GM04504 (cell line): ENCODE results near the gene ARCN1.

Experiments used
- DNase-seq: peaks from one replicate; pipeline ENCODE4 v3.0.0-alpha.2; 2012; ENCODE audit warnings: low read depth

Gene ARCN1

GRCh38 chr11:118572061-118572980 lies at the start of gene ARCN1:
ARCN1 (plus strand) TSS chr11:118572409; CDS start chr11:118572548, 139 bp downstream.
- DNase-seq, result no peak

- DNase-seq, result no peak
These were observed 49.6 kb upstream of the ARCN1 start for GRCh38 chr11:118522571-118523072.

GRCh38 chr11:118524356-118524755 lies 47.9 kb upstream of the ARCN1 start:
- no peak for DNase-seq

GRCh38 chr11:118524757-118525470 lies 47.3 kb upstream of the ARCN1 start:
- DNase-seq, result no peak

GRCh38 chr11:118526688-118527087 lies 45.5 kb upstream of the ARCN1 start:
- DNase-seq, result no peak

GRCh38 chr11:118527109-118527508 lies 45.1 kb upstream of the ARCN1 start, which contains the start of gene TTC36:
TTC36 (plus strand) TSS chr11:118527474; CDS start chr11:118527495, 21 bp downstream.
- DNase-seq, result no peak

GRCh38 chr11:118528511-118528910 lies 43.7 kb upstream of the ARCN1 start:
- DNase-seq, result no peak

GRCh38 chr11:118529584-118530175 lies 42.5 kb upstream of the ARCN1 start:
- no peak for DNase-seq

- no peak for DNase-seq
These were observed 42.0 kb upstream of the ARCN1 start for GRCh38 chr11:118530180-118530682.

- no peak for DNase-seq
These were observed 41.3 kb upstream of the ARCN1 start, which contains the start of gene TMEM25 for GRCh38 chr11:118530683-118531596. TMEM25 (plus strand) TSS chr11:118531192; CDS start chr11:118531802, 610 bp downstream.

GRCh38 chr11:118531597-118532084 lies 40.6 kb upstream of the ARCN1 start:
- no peak for DNase-seq

- no peak for DNase-seq
These were observed 40.1 kb upstream of the ARCN1 start for GRCh38 chr11:118532091-118532490.

GRCh38 chr11:118532852-118533768 lies 39.1 kb upstream of the ARCN1 start:
- DNase-seq, result no peak

GRCh38 chr11:118533769-118534729 lies 38.2 kb upstream of the ARCN1 start:
- no peak for DNase-seq

GRCh38 chr11:118535261-118535660 lies 36.9 kb upstream of the ARCN1 start:
- DNase-seq, result no peak

- DNase-seq, result no peak
These were observed 35.5 kb upstream of the ARCN1 start for GRCh38 chr11:118536726-118537125.

- no peak for DNase-seq
These were observed 34.7 kb upstream of the ARCN1 start for GRCh38 chr11:118537409-118537980.

- no peak for DNase-seq
These were observed 28.1 kb upstream of the ARCN1 start for GRCh38 chr11:118544010-118544646.
